Transverse colon (tissue), 4 donors: ENCODE results near the gene THAP4. TPM values are rescaled to one million over a fixed set of nuclear protein-coding genes. Genes with fewer than 3 reads are reported as not detected.
"Not testable (repeated sequence)": the region's sequence is repeated elsewhere in the genome, so short reads cannot be mapped to it uniquely, and the experiment has no call there.

Source experiments
- DNase-seq: peaks from one replicate; pipeline ENCODE4 v3.0.0-alpha.2; 2019
- H3K27ac ChIP-seq, 4 donors: fragments of 200-600 bp; sonication (generic); 2 replicates each; pipeline ENCODE4 v1.5.1; 2016 to 2018; ENCODE audit warnings: inconsistent platforms in 4 of 4
- H3K27me3 ChIP-seq: fragments of 200-600 bp; sonication (generic); 2 replicates; pipeline ENCODE4 v1.5.1; 2017; ENCODE audit warnings: inconsistent platforms
- H3K36me3 ChIP-seq, 4 donors: fragments of 200-600 bp; sonication (generic); 2 replicates each; pipeline ENCODE4 v1.5.1; 2017 to 2019; ENCODE audit warnings: inconsistent platforms in 4 of 4
- H3K4me1 ChIP-seq, 4 donors: fragments of 200-600 bp; sonication (generic); 2 replicates each; pipeline ENCODE4 v1.5.1; 2017 to 2020; ENCODE audit warnings: inconsistent platforms in 4 of 4
- H3K4me3 ChIP-seq, 4 donors: fragments of 200-600 bp; sonication (generic); 1 replicate in 1 of 4; 2 replicates in 3 of 4; pipeline versions ENCODE4 v1.5.1 to v1.6.1; 2017 to 2019; ENCODE audit warnings: inconsistent platforms in 4 of 4
- H3K9me3 ChIP-seq, 2 donors: fragments of 200-600 bp; sonication (generic); 2 replicates each; pipeline ENCODE4 v1.5.1; 2017 to 2019; ENCODE audit warnings: inconsistent platforms in 2 of 2
- CTCF ChIP-seq, 5 experiments: fragments of 200-600 bp in 3 of 5; fragments of 450-650 bp in 2 of 5; sonication (generic) in 3 of 5; IDR thresholded peaks; 1 replicate in 2 of 5; 2 replicates in 3 of 5; pipeline ENCODE4 v1.5.1; 2016 to 2017; ENCODE audit warnings: antibody characterized with exemption in 5 of 5, inconsistent platforms in 3 of 5, mild to moderate bottlenecking in 2 of 5, moderate library complexity in 1 of 5
- EP300 ChIP-seq: sonication (generic); formaldehyde crosslinking; IDR thresholded peaks from one replicate; pipeline ENCODE4 v1.6.1; 2017; ENCODE audit warnings: antibody characterized with exemption, low read depth
- POLR2A ChIP-seq: fragments of 450-650 bp; IDR thresholded peaks from one replicate; pipeline ENCODE4 v1.6.1; 2016; ENCODE audit warnings: antibody characterized with exemption, mild to moderate bottlenecking, moderate library complexity
- POLR2AphosphoS5 ChIP-seq, 3 donors: sonication (generic); formaldehyde crosslinking; IDR thresholded peaks; one replicate each; pipeline ENCODE4 v1.6.1; 2016; ENCODE audit warnings: antibody characterized with exemption in 3 of 3
- WGBS, 2 donors: methylation state at CpG; one replicate each; pipeline ENCODE4 v1.1.5; 2018; ENCODE audit warnings: low coverage in 1 of 2; 5-methylcytosine and 5-hydroxymethylcytosine counted together
- in situ Hi-C, 4 donors: fragments of 200-750 bp; cut with MboI; loops; one replicate each; pipeline versions ENCODE4 v1.15.0 to v1.15.1; 2017; ENCODE audit warnings: low sequenced_read_pairs in 3 of 4, low pct_ligation_motif_present in 1 of 4, low pct_unique_long_range_greater_than_20kb in 1 of 4
- intact Hi-C: fragments of 100-400 bp; cut with DNase I; formaldehyde crosslinking; loops from one replicate; pipeline ENCODE4 v1.15.1; 2023; ENCODE audit warnings: low total_unique reads
- total RNA-seq, 4 donors: library from RNA; depleted of rRNA; stranded (reverse); fragments of >200 nt; gene quantifications; one replicate each; pipeline ENCODE4 v1.1.0, GENCODE V29; 2016

THAP4 gene
- total RNA-seq, 4 donors from 2014 or later, result 65.1 to 142 (median 82.8) TPM

DNA sequence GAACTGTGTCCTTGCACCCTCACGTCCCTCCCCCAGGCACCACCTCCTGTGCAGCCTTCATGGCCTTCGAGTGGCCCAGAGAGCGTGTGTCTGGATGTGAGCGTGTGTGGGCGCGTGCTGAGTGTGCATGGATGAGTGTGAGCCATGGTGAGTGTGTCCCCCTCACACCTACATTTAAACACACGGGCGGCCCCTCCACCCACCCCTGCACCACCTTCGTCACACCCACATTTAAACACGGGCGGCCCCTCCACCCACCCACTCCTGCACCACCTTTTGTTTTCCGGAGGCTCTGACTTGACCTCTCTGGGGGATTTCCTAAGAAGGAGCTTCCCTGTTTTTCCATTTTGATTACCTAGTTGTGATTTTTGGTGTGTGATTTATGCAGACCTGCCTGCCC, 31.9 kb upstream of the THAP4 start:
- Histone ChIP-seq H3K9me3 (no peaks in the 10 kb centered on the region), H3K27me3 (no peaks in the 10 kb centered on the region), H3K4me1 (no peaks in the 10 kb centered on the region), H3K4me3 (no peak overlapping the region), H3K27ac (no peak overlapping the region), H3K36me3 (peaks cover 0 to 24% (median 5%) of the 10 kb centered on the region in 4 donors)
- in situ Hi-C loops, result no loop called here
- 89% methylated on average over 12 of the region's 12 CpGs; no CpG with 5 or more reads in 1 of the 2 donors for WGBS, 2 donors
- no peak for TF ChIP-seq EP300
- no peak for TF ChIP-seq POLR2A
- no peak for DNase-seq
- intact Hi-C loops, result no loop called here

GRCh38 chr2:241668354-241668753, 31.4 kb upstream of the THAP4 start:
- peaks cover 0 to 24% (median 5%) of the 10 kb centered on the region in 4 donors for H3K36me3 ChIP-seq
- no peaks in the 10 kb centered on the region for H3K27me3 ChIP-seq
- H3K4me3 ChIP-seq, result no peak overlapping the region
- no peaks in the 10 kb centered on the region for H3K9me3 ChIP-seq
- H3K4me1 ChIP-seq, result no peaks in the 10 kb centered on the region
- in situ Hi-C loops, result no loop called here
- H3K27ac ChIP-seq, result no peak overlapping the region
- 95 to 98% methylated on average over 9 to 21 of the region's 21 CpGs for WGBS, 2 donors
- intact Hi-C loops, result no loop called here
- DNase-seq, result no peak
- no peak for TF ChIP-seq CTCF (IDR thresholded peaks at IDR 0.05)
- TF ChIP-seq POLR2AphosphoS5 (IDR thresholded peaks at IDR 0.05), result no peak
- TF ChIP-seq POLR2A, result no peak
- TF ChIP-seq EP300, result no peak

GRCh38 chr2:241666627-241667400, 29.9 kb upstream of the THAP4 start:
- Histone ChIP-seq H3K4me1 (no peaks in the 10 kb centered on the region), H3K4me3 (no peak overlapping the region), H3K27ac (no peak overlapping the region), H3K9me3 (no peaks in the 10 kb centered on the region), H3K27me3 (no peaks in the 10 kb centered on the region), H3K36me3 (peaks cover 0 to 18% (median 5%) of the 10 kb centered on the region in 4 donors)
- DNase-seq, result no peak
- intact Hi-C loops (no loop called here), in situ Hi-C loops (no loop called here)
- TF ChIP-seq POLR2A (no peak), CTCF (IDR thresholded peaks at IDR 0.05) (no peak), EP300 (no peak), POLR2AphosphoS5 (IDR thresholded peaks at IDR 0.05) (no peak)
- WGBS, 2 donors, result 85 to 90% methylated on average over 4 to 42 of the region's 42 CpGs

DNA sequence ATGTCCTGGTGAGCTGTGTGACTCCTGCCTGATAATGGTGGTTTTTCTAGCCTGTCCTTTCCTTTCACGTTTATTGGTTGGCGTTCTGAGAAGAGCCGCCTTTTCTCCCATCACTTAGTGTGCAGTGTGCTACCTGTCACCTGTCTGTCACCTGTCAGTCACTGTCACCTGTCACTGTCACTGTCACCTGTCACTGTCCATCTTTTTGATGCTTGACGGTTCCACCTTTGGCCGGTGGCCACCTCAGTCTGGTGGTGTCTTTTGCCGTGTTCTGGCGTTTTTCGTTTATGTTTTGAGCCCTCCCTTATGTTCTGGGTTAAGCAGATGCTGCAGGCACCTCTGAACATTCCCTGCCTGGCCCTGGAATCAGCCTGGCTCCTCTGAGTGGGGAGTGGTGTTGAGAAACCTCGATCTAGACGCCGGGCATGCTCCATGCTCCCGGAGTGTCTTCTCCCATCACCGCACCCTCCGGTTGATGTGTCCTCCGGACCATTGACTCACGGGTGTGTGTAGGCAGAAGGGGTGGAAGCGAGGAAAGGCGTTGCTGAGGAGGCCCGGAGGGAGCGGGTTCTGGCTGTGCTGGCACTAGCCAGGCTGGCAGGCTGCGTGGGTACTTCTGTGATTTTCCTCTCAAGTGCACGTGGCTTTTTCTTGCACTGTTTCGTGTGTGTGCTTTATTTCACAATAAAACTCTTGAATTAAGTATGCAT, 28.9 kb upstream of the THAP4 start:
- WGBS, 2 donors, result 89 to 95% methylated on average over 8 to 23 of the region's 23 CpGs
- TF ChIP-seq POLR2AphosphoS5 (IDR thresholded peaks at IDR 0.05) (no peak), CTCF (IDR thresholded peaks at IDR 0.05) (no peak), EP300 (no peak), POLR2A (no peak)

GRCh38 chr2:241662731-241663130, 25.8 kb upstream of the THAP4 start:
- H3K4me1 ChIP-seq, intact Hi-C loops, DNase-seq, in situ Hi-C loops, H3K4me3 ChIP-seq, H3K27me3 ChIP-seq, H3K9me3 ChIP-seq: not testable (repeated sequence)
- H3K27ac ChIP-seq, result peak overlapping the region in 1 of 4 donors; percentile 25
- 82% methylated on average over 24 of the region's 24 CpGs; no CpG with 5 or more reads in 1 of the 2 donors for WGBS, 2 donors
- peaks cover 0 to 15% (median 3%) of the 10 kb centered on the region in 4 donors for H3K36me3 ChIP-seq

More for the DNA sequence above, 28.9 kb upstream of the THAP4 start:
- DNase-seq, result no peak
- intact Hi-C loops (no loop called here), in situ Hi-C loops (no loop called here)
- H3K9me3 ChIP-seq, result no peaks in the 10 kb centered on the region
- H3K4me3 ChIP-seq, result no peak overlapping the region
- no peaks in the 10 kb centered on the region for H3K27me3 ChIP-seq
- H3K27ac ChIP-seq, result no peak overlapping the region
- H3K36me3 ChIP-seq, result peaks cover 0 to 18% (median 5%) of the 10 kb centered on the region in 4 donors
- H3K4me1 ChIP-seq, result no peaks in the 10 kb centered on the region
